HG03139 (cell line): ENCODE data around the gene GSTM1.
"Not testable (repeated sequence)": the region's sequence is repeated elsewhere in the genome, so short reads cannot be mapped to it uniquely, and the experiment has no call there.

Experiments
- ATAC-seq: cut with Tn5 transposase; IDR thresholded peaks from one replicate; pipeline ENCODE4 v1.9.1; 2021; ENCODE audit not compliant: unreplicated experiment

GSTM1 gene

DNA sequence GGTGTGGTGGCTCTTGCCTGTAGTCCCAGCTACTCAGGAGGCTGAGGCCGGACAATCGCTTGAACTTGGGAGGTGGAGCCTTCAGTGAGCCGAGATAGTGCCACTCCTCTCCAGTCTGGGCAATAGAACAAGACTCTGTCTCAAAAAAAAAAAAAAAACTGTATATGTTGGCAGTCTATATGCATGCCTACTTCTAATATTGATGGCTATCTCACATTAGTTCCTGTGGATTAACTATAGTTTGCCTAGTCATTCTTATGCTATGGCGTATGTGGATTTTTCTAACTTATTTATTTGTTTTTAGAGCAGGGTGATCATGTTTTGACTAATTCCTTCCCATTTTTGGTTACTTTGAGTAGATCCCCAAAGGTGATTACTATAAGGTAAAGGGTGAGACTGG, 9.4 kb downstream of the GSTM1 start:
- no peak for ATAC-seq

GRCh38 chr1:109697861-109698260, 10.2 kb downstream of the GSTM1 start:
- not testable (repeated sequence) for ATAC-seq

DNA sequence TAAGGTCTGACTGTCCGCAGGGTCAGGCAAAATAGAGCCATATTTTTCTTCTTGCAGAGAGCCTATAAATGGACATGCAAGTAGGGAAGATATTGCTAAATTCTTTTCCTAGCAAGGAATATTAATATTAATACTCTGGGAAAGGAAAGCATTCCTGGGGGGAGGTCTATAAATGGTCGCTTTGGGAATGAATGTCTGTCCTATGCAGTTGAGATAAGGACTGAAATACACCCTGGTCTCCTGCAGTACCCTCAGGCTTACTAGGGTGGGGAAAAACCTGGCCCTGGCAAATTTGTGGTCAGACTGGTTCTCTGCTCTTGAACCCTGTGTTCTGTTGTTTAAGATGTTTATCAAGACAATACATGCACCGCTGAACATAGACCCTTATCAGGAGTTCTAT, 15.3 kb downstream of the GSTM1 start:
- not testable (repeated sequence) for ATAC-seq

DNA sequence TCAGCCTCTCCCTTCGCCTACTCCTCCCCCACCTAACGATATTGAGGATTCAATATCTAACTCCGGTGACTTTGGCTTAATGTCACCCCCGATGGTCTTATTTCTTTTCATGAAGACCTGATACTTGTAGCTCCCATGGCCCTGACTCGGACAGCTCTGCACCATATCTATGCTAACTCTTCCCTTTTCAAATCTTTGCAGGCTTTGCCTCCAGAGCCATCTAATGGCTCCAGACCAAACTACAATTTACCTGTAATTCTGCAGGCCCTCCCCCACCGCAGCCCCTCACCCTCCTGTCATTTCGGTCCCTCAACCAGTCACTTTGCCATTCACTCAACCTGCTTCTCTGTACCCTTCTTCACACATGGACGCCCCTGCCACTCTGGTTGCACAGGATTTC, 16.6 kb downstream of the GSTM1 start:
- ATAC-seq = no peak

DNA sequence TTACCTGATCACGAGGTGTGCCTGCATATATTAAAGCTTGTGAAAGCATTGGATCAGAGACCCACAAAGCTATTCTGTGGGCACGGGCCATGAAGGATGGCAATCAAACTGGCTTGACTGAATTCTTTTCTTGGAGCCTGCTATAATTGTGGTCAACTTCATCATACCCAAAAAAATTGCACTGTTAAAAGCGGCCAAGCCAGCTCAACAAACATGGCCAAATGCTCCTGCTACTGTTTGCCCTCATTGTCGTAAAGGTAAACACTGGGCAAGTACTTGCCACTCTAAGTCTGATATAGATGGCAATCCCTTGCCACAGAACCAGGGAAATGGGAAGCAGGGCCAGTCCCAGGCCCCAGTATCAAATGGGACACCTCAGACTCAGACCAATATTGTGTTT, 17.8 kb downstream of the GSTM1 start:
- no peak for ATAC-seq

DNA sequence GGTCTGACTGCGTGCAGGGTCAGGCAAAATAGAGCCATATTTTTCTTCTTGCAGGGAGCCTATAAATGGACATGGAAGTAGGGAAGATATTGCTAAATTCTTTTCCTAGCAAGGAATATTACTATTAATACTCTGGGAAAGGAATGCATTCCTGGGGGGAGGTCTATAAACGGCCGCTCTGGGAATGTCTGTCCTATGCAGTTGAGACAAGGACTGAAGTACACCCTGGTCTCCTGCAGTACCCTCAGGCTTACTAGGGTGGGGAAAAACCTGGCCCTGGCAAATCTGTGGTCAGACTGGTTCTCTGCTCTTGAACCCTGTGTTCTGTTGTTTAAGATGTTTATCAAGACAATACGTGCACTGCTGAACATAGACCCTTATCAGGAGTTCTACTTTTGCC, 21.3 kb downstream of the GSTM1 start:
- not testable (repeated sequence) for ATAC-seq

GRCh38 chr1:109709822-109710221, 22.2 kb downstream of the GSTM1 start:
- ATAC-seq = not testable (repeated sequence)

DNA sequence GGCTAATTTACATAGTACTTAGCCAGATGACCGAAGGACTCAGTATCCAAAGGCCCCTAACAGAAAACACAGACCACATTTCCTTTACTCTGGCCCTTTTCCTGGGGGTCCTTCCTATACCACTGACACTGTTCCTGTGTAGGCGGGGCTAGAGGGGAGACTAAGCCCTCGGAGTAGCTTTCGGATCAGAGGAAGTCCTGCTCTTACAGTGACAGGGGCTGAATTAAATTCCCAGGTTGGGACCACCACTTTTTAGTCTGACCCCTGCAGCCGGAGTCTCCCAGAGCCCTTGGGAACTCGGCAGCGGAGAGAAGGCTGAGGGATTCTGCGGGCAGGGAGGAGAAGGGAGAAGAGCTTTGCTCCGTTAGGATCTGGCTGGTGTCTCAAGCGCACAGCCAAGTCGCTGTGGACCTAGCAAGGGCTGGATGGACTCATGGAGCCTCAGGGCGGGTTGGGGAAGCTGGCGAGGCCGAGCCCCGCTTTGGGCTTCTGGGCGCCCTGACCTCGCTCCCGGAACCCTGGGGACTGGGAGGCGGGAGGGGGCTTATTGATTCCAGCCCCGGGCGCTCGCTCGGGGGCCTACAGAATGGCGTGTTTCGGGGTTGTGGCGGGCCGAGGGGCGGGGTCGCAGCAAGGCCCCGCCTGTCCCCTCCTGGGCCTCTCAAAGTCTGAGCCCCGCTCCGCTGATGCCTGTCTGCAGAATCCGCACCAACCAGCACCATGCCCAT, 24.1 kb downstream of the GSTM1 start, which contains the start of gene GSTM5:
TSS of gene GSTM5 (plus strand) at position 659 of the 728 bp plus-strand sequence. CDS start at position 721, 62 bp downstream.
- not testable (repeated sequence) for ATAC-seq

DNA sequence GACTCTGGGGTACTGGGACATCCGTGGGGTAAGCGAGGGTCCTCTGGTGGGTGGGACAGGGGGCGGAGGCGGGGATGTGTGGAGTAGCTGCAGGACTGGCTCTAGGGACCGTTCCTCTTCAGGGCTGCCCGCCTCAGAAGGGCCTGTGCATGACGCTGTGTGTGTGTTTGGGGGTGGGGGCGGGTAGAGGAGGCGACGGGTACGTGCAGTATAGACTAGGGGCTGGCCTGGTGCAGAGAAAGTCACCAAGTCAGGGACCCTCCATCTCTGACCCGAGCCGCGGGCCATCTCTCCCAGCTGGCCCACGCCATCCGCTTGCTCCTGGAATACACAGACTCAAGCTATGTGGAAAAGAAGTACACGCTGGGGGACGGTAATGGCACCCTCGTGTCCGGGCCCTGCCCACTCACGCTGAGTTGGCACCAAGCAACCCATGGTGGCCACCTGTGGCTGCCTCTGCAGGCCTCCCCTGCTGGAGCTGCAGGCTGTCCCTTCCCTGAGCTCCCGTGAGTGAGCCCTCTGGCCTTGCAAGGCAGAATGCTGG, 24.8 kb downstream of the GSTM1 start:
- no peak for ATAC-seq

DNA sequence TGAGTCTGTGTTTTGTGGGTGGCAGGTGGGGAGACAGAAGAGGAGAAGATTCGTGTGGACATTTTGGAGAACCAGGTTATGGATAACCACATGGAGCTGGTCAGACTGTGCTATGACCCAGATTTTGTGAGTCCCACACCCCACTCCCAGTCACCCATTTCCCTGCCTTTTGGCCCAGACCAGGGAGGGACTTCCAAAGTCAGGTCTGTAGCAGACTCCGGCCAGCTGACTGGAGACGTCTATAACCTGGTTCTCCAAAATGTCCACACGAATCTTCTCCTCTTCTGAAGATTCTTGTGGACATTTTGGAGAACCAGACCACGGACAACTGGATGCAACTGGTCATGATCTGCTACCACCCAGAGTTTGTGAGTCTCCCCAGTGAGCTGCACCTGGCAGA, 26.0 kb downstream of the GSTM1 start:
- no peak for ATAC-seq

- no peak for ATAC-seq
Measured at GRCh38 chr1:109714661-109715372, 27.2 kb downstream of the GSTM1 start.

DNA sequence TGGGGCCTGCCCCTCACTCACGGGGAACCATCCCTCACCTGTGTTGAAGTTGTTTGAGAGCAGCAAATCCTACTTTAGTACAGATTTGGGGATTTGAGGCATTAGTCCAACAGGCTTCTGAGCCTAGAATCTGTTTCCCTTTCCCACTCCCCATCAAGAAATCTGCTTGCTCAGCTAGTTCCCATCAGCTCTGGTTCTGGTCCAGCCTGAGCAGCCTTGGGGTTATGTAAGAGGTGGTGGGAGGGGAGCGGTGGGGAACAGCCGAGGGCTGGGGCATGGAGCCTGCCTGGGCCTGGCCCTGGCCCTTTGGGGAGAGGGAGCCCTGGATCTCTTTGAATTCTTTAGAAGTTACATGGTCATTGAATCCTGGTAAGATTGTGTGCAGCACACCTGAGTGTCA, 28.5 kb downstream of the GSTM1 start:
- no peak for ATAC-seq

GRCh38 chr1:109716570-109717090, 29.0 kb downstream of the GSTM1 start:
- ATAC-seq = no peak

DNA sequence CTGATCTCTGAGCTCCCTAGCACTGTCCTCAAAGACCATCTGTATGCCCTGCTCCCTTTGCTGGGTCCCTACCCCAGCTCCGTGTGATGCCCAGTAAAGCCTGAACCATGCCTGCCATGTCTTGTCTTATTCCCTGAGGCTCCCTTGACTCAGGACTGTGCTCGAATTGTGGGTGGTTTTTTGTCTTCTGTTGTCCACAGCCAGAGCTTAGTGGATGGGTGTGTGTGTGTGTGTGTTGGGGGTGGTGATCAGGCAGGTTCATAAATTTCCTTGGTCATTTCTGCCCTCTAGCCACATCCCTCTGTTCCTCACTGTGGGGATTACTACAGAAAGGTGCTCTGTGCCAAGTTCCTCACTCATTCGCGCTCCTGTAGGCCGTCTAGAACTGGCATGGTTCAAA, 30.1 kb downstream of the GSTM1 start:
- ATAC-seq = no peak

- no peak for ATAC-seq
Measured at GRCh38 chr1:109718495-109718894, 30.9 kb downstream of the GSTM1 start.

DNA sequence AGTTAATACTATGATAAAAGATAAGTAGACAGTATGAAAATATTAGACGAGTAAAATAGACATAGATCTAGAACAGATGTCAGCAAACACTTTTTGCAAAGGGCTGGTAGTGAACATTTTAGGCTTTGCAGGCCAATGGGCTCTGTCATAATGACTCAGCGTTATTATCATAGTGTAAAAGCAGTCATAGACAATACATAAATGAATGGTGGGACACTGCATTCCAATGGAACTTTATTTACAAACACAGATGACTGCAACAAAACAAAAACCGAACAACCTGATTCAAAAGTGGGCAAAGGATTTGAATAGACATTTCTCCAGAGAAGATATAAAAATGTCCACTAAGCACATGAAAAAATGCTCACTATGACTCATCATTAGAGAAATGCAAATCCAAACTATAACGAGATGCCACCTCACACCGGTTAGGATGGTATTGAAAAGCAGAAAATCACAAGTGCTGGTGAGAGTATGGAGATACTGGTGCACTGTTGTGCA, 31.8 kb downstream of the GSTM1 start:
- no peak for ATAC-seq

GRCh38 chr1:109721042-109721441, 33.4 kb downstream of the GSTM1 start:
- ATAC-seq = no peak

- no peak for ATAC-seq
Measured at GRCh38 chr1:109721971-109722370, 34.4 kb downstream of the GSTM1 start.

DNA sequence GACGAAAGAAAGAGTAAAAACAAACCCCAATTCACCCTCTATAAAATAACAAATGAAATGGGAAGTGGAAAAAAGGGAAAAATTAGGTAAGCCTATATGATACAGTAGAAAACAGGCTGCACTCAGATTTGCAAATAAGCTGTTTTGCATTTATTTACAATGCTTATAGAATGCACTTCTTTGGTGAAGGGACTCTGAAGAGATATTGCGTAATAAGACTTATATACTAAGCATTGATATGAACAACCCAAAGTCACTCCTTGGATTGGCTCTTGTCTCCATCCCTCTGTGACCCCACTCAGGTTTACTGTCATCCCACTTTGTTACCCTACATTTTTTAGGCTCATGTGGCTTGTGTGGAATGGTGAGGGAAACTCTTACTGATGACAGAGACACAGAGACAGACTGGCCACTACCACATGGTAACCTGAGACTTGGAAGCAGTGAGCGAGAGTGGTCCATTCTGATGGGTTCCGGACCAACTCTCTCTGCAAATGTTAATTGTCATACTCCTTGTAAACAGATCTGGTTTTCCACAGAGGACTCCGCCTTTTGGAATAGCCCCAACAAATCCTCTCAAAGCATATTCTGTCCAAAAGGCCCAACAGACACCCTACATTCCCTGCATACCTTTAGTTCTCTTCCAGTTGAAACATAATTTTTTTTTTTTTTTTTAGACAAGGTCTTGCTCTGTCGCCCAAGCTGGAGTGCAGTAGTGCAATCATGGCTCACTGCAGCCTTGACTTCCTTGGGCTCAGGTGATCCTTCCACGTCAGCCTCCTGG, 35.5 kb downstream of the GSTM1 start:
- no peak for ATAC-seq

- no peak for ATAC-seq
Measured at GRCh38 chr1:109724933-109725332, 37.3 kb downstream of the GSTM1 start.

DNA sequence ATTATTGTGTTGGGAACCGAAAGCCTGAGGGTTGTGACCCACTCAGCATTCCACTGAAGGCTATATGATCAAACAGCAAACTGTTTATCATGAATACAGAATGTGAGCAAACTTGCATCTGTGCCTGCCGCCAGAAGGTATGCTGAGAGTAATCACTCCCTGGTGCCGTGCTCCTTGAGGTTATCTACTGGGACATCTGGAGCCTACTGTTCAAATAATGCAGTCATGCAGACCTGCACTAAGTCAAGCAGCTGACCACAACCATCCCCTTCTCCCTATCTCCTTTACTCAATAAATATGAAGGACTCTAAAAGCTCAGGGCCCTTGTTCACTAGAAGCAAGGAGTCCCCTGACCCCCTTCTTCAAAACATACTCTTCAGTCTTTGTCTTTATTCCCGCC, 37.9 kb downstream of the GSTM1 start:
- no peak for ATAC-seq
